Lung (tissue), 12 donors: ENCODE results near the gene MYH13. TPM values are rescaled to one million over a fixed set of nuclear protein-coding genes. Genes with fewer than 3 reads are reported as not detected.

Experiments
- ATAC-seq: fragments of 200-7000 bp; cut with Tn5 transposase; one replicate; pipeline ENCODE4 v1.9.1; 2020; ENCODE audit warnings: moderate number of reproducible peaks; ENCODE audit not compliant: insufficient read depth, low FRiP score
- DNase-seq, 3 donors: peaks; one replicate each; pipeline ENCODE4 v3.0.0-alpha.2; 2013 to 2017
- H3K27ac ChIP-seq, 2 donors: one replicate each; pipeline ENCODE4 v1.5.1; 2013; ENCODE audit warnings: mild to moderate bottlenecking in 2 of 2, moderate library complexity in 2 of 2, control low read depth in 1 of 2, inconsistent platforms in 1 of 2, low read depth in 1 of 2, low read length in 1 of 2
- H3K27me3 ChIP-seq, 3 donors: one replicate each; pipeline ENCODE4 v1.5.1; 2013; ENCODE audit warnings: low read length in 2 of 3; ENCODE audit not compliant: control insufficient read depth in 3 of 3, insufficient read depth in 3 of 3
- H3K36me3 ChIP-seq, 4 donors: one replicate each; pipeline ENCODE4 v1.5.1; 2013; ENCODE audit warnings: low read length in 4 of 4, mild to moderate bottlenecking in 1 of 4, moderate library complexity in 1 of 4; ENCODE audit not compliant: control insufficient read depth in 4 of 4, insufficient read depth in 4 of 4
- H3K4me1 ChIP-seq, 5 donors: one replicate each; pipeline ENCODE4 v1.5.1; 2013; ENCODE audit warnings: low read length in 5 of 5, mild to moderate bottlenecking in 2 of 5, moderate library complexity in 1 of 5; ENCODE audit not compliant: control insufficient read depth in 5 of 5, insufficient read depth in 5 of 5
- H3K4me3 ChIP-seq: one replicate; pipeline ENCODE4 v1.5.1; 2013; ENCODE audit warnings: mild to moderate bottlenecking, control low read depth, moderate library complexity
- H3K9ac ChIP-seq, 2 donors: one replicate each; pipeline ENCODE4 v1.5.1; 2013; ENCODE audit warnings: low read length in 2 of 2, control low read depth in 1 of 2; ENCODE audit not compliant: insufficient read depth in 1 of 2
- H3K9me3 ChIP-seq, 4 donors: one replicate each; pipeline ENCODE4 v1.5.1; 2013; ENCODE audit warnings: low read length in 3 of 4, mild to moderate bottlenecking in 1 of 4, moderate library complexity in 1 of 4; ENCODE audit not compliant: control insufficient read depth in 4 of 4, insufficient read depth in 3 of 4
- WGBS, 2 donors: extraction: QIAGEN DNeasy Blood & Tissue Kit; methylation state at CpG; one replicate each; pipeline ENCODE4 v1.1.7; 2013; 5-methylcytosine and 5-hydroxymethylcytosine counted together
- polyA plus RNA-seq, 2 donors: library from polyadenylated mRNA; stranded (reverse); fragments of 200-250 nt; gene quantifications; one replicate each; pipeline ENCODE4 v1.2.1, GENCODE V29; 2013
- total RNA-seq, 2 donors: library from RNA; depleted of rRNA in 1 of 2; stranded (reverse); fragments of >200 nt in 1 of 2; gene quantifications; one replicate each; pipeline ENCODE4 v1.2.1, GENCODE V29; 2014 to 2021
- TF ChIP-seq, protein P1 (sequence below): IDR thresholded peaks from 2 replicates; pipeline ENCODE4 v1.5.1; 2012; ENCODE audit warnings: mild to moderate bottlenecking; ENCODE audit errors: control extremely low read depth, extremely low read depth
- donor health status: control.
- donor health status: control.
- donor health status: Bipolar disorder and iron deficiency.
- donor health status: healthy.
- donor health status: DM: yes; HTN: yes; CAD: no.

Gene MYH13
- total and polyA plus RNA-seq, 4 donors: 0.02 TPM; not detected in 3

DNA sequence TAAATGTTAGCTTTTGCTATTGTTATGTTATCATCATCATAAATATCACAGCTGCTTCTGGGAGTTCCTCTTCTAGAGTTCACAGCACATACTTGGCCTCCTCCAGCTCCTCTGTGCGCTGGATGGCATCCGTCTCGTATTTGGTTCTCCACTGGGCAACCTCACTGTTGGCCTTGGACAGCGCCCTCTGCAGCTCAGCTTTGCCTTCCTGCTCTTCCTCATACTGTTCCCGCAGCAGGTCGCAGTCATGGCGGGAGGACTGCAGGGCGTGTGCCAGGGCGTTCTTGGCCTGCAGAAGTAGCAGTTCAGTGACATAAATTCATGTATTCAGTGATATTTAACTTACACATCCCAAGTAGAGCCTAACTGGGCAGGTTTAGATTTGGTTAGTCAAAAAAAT is 25.5 kb upstream of the MYH13 start:
- peaks cover 0 to 6% (median 0%) of the 10 kb centered on the region in 3 donors for H3K27me3 ChIP-seq
- H3K9me3 ChIP-seq: no peaks in the 10 kb centered on the region
- no peak overlapping the region for H3K9ac ChIP-seq
- H3K36me3 ChIP-seq: no peaks in the 10 kb centered on the region
- ATAC-seq (no peak), DNase-seq (no peak)
- 84 to 86% methylated on average over 9 of the region's 9 CpGs for WGBS, 2 donors
- H3K4me3 ChIP-seq: no peak overlapping the region
- H3K27ac ChIP-seq: no peak overlapping the region
- H3K4me1 ChIP-seq: no peaks in the 10 kb centered on the region
- TF ChIP-seq, protein P1, sequence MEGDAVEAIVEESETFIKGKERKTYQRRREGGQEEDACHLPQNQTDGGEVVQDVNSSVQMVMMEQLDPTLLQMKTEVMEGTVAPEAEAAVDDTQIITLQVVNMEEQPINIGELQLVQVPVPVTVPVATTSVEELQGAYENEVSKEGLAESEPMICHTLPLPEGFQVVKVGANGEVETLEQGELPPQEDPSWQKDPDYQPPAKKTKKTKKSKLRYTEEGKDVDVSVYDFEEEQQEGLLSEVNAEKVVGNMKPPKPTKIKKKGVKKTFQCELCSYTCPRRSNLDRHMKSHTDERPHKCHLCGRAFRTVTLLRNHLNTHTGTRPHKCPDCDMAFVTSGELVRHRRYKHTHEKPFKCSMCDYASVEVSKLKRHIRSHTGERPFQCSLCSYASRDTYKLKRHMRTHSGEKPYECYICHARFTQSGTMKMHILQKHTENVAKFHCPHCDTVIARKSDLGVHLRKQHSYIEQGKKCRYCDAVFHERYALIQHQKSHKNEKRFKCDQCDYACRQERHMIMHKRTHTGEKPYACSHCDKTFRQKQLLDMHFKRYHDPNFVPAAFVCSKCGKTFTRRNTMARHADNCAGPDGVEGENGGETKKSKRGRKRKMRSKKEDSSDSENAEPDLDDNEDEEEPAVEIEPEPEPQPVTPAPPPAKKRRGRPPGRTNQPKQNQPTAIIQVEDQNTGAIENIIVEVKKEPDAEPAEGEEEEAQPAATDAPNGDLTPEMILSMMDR: no peak

DNA sequence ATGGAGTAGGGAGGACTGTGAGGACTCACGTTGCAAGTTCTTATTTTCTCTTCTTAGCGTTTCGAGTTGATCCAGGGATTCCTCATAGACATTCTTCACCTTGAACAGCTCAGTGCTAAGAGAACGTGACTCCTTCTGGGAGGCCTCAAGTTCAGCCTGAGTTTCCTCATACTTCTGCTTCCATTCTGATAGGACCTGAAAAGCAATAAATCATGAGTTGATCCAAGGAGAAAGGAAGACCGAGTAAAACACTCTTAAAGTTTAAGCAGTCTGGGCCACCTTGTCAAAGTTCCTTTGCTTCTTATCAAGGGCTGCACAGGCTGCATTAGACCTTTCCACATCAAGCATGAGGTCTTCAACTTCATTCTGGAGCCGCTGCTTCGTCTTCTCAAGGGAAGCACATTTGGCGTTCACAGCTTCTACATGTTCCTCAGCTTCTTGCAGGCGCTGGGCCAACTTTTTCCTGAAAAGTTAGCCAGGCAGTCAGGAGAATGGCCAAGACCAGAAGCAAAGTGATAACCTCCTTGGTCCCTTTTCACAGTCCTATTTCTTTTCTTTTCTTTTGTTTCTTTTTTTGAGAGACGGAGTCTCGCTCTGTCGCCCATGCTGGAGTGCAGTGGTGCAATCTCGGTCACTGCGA is 23.8 kb upstream of the MYH13 start:
- H3K4me3 ChIP-seq: no peak overlapping the region
- no peak overlapping the region for H3K9ac ChIP-seq
- DNase-seq: no peak
- TF ChIP-seq, protein P1: no peak
- H3K27ac ChIP-seq: no peak overlapping the region
- no peaks in the 10 kb centered on the region for H3K36me3 ChIP-seq
- ATAC-seq: no peak
- H3K4me1 ChIP-seq: no peaks in the 10 kb centered on the region
- 71 to 74% methylated on average over 14 of the region's 14 CpGs for WGBS, 2 donors
- H3K27me3 ChIP-seq: peaks cover 0 to 13% (median 3%) of the 10 kb centered on the region in 3 donors
- H3K9me3 ChIP-seq: no peaks in the 10 kb centered on the region

DNA sequence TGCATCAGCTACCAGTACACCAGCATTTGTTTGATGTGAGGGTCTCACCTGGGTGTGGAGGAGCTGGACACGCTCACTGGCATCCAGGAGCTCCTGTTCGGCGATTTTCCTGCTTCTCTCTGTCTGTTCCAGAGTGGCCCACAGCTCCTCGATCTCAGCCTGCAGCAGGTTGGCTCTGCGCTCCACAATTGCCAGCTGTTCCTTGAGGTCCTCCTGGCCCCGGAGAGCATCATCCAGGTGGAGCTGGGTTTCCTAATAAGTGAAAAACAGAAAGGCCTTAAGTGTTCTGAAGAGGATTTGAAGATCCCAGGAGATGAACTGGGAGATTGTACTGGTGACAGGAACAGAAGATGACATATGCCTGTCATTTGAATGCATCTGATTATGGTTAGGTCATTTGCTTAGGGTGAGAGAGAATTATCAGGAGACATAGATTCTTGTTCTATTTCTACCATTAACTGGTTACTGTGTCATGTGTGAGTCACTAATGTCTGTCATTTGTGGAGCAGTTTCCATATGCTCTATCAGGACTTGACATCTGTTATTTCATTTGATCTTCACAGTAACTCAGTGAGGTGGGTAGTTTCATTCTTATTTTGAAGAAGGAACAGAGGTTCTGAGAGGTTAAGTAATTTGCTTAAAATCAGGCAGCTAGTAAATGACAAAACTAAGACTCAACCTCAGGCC is 21.5 kb upstream of the MYH13 start:
- Histone ChIP-seq H3K36me3 (no peaks in the 10 kb centered on the region), H3K27ac (no peak overlapping the region), H3K4me3 (no peak overlapping the region), H3K27me3 (peaks cover 0 to 13% (median 3%) of the 10 kb centered on the region in 3 donors), H3K4me1 (no peaks in the 10 kb centered on the region), H3K9ac (no peak overlapping the region), H3K9me3 (no peaks in the 10 kb centered on the region)
- DNase-seq (no peak), ATAC-seq (no peak)
- 81 to 90% methylated on average over 6 of the region's 6 CpGs for WGBS, 2 donors
- TF ChIP-seq, protein P1: no peak
